Esophagus muscularis mucosa (tissue), 4 donors: ENCODE measurements around the gene SLC35B2. TPM values are rescaled to one million over a fixed set of nuclear protein-coding genes. Genes with fewer than 3 reads are reported as not detected.
A peak's percentile ranks its signal among the peaks of the same experiment; 100 is the strongest.

Source experiments
- DNase-seq: peaks from one replicate; pipeline ENCODE4 v3.0.0-alpha.2; 2017; ENCODE audit errors: extremely low spot score
- H3K27ac ChIP-seq, 4 donors: fragments of 200-600 bp; sonication (generic); replicated peaks in 1 of 4; 1 replicate in 3 of 4; 2 replicates in 1 of 4; pipeline ENCODE4 v1.5.1; 2016 to 2019; ENCODE audit warnings: mild to moderate bottlenecking in 1 of 4
- H3K27me3 ChIP-seq, 4 donors: fragments of 200-600 bp; sonication (generic); one replicate each; pipeline versions ENCODE4 v1.5.1 to v1.6.0; 2016 to 2019
- H3K36me3 ChIP-seq, 4 donors: fragments of 200-600 bp; sonication (generic); one replicate each; pipeline ENCODE4 v1.5.1; 2016 to 2019
- H3K4me1 ChIP-seq, 4 donors: fragments of 200-600 bp; sonication (generic); one replicate each; pipeline ENCODE4 v1.5.1; 2016 to 2019
- H3K4me3 ChIP-seq, 4 donors: fragments of 200-600 bp; sonication (generic); 1 replicate in 2 of 4; 2 replicates in 2 of 4; pipeline ENCODE4 v1.5.1; 2016 to 2019; ENCODE audit warnings: mild to moderate bottlenecking in 4 of 4, moderate library complexity in 1 of 4
- H3K9me3 ChIP-seq, 4 donors: fragments of 200-600 bp; sonication (generic); 1 replicate in 3 of 4; 2 replicates in 1 of 4; pipeline ENCODE4 v1.5.1; 2016 to 2019
- EP300 ChIP-seq: sonication (generic); formaldehyde crosslinking; IDR thresholded peaks from one replicate; pipeline ENCODE4 v1.6.1; 2017; ENCODE audit warnings: antibody characterized with exemption
- POLR2A ChIP-seq: fragments of 450-650 bp; IDR thresholded peaks from one replicate; pipeline ENCODE4 v1.6.1; 2017; ENCODE audit warnings: antibody characterized with exemption, moderate library complexity, mild to moderate bottlenecking, low read depth
- POLR2AphosphoS5 ChIP-seq, 2 donors: sonication (generic); formaldehyde crosslinking; IDR thresholded peaks; one replicate each; pipeline ENCODE4 v1.6.1; 2017; ENCODE audit warnings: antibody characterized with exemption in 2 of 2
- WGBS: methylation state at CpG from one replicate; pipeline ENCODE4 v1.1.5; 2018; 5-methylcytosine and 5-hydroxymethylcytosine counted together
- intact Hi-C: fragments of 100-400 bp; cut with DNase I; formaldehyde crosslinking; loops from one replicate; pipeline ENCODE4 v1.15.1; 2023
- total RNA-seq, 4 donors: library from RNA; depleted of rRNA; stranded (reverse); fragments of >200 nt; gene quantifications; one replicate each; pipeline versions ENCODE4 v1.1.0 to v1.2.1, GENCODE V29; 2016
- TF ChIP-seq, protein P1 (sequence below), 3 experiments: fragments of 200-600 bp in 2 of 3; fragments of 450-650 bp in 1 of 3; sonication (generic) in 2 of 3; IDR thresholded peaks; one replicate each; pipeline ENCODE4 v1.5.1; 2017 to 2019; ENCODE audit warnings: antibody characterized with exemption in 3 of 3, mild to moderate bottlenecking in 2 of 3, moderate library complexity in 1 of 3

SLC35B2 gene
- total RNA-seq, 4 donors from 2014 or later, result 22.8 to 37.9 (median 32.6) TPM

DNA sequence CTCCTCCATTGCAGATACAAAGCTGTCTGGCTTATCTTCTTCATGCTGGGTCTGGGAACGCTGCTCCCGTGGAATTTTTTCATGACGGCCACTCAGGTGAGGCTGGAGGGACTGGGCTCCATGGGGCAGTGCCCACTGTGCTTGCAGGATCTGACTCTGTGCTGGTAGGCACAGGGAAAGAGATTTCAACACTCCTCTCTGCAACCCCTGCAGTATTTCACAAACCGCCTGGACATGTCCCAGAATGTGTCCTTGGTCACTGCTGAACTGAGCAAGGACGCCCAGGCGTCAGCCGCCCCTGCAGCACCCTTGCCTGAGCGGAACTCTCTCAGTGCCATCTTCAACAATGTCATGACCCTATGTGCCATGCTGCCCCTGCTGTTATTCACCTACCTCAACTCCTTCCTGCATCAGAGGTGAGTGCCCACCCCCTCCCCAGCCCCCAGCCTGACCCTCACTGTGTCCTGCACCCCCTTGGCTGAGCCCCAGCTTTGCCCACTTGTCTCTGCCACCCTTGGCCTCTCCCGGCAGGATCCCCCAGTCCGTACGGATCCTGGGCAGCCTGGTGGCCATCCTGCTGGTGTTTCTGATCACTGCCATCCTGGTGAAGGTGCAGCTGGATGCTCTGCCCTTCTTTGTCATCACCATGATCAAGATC, 27.8 kb downstream of the SLC35B2 start:
- no peak for DNase-seq
- Histone ChIP-seq H3K36me3 (peaks cover 10 to 55% (median 38%) of the 10 kb centered on the region in 4 donors), H3K9me3 (no peaks in the 10 kb centered on the region), H3K27ac (peak overlapping the region; percentile 95 to 98 (median 96)), H3K4me3 (no peak overlapping the region), H3K4me1 (peaks cover 95 to 100% (median 100%) of the 10 kb centered on the region in 4 donors), H3K27me3 (no peaks in the 10 kb centered on the region)
- intact Hi-C loops, result no loop called here
- WGBS, result 75% methylated on average over 5 of the region's 11 CpGs
- TF ChIP-seq POLR2AphosphoS5 (IDR thresholded peaks at IDR 0.05) (no peak), POLR2A (no peak), EP300 (no peak)
- TF ChIP-seq, protein P1, sequence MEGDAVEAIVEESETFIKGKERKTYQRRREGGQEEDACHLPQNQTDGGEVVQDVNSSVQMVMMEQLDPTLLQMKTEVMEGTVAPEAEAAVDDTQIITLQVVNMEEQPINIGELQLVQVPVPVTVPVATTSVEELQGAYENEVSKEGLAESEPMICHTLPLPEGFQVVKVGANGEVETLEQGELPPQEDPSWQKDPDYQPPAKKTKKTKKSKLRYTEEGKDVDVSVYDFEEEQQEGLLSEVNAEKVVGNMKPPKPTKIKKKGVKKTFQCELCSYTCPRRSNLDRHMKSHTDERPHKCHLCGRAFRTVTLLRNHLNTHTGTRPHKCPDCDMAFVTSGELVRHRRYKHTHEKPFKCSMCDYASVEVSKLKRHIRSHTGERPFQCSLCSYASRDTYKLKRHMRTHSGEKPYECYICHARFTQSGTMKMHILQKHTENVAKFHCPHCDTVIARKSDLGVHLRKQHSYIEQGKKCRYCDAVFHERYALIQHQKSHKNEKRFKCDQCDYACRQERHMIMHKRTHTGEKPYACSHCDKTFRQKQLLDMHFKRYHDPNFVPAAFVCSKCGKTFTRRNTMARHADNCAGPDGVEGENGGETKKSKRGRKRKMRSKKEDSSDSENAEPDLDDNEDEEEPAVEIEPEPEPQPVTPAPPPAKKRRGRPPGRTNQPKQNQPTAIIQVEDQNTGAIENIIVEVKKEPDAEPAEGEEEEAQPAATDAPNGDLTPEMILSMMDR (IDR thresholded peaks at IDR 0.05), result no peak

DNA sequence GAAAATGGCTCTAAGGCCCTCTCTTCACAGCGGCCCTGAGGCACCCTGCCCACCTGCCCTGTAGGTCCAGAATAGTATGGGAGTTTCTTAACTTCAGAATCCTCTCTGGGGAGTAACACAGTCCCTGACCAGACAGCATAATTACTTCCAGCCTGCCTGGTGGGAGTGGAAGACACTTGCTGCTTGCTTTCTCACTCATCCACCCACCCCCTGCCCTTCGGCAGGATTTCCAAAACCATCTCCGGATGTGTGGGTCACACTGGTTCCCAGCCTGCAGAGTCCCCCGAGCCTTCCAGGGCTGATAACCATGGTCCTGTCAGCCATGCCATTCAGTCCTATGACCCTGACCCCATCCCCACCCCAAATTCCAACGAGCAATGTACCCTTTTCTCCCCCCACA, 28.5 kb downstream of the SLC35B2 start:
- 82% methylated on average over 4 of the region's 5 CpGs for WGBS
- Histone ChIP-seq H3K27me3 (no peaks in the 10 kb centered on the region), H3K4me3 (peak overlapping the region in 2 of 4 donors; percentile 73 to 75), H3K36me3 (peaks cover 10 to 55% (median 38%) of the 10 kb centered on the region in 4 donors), H3K4me1 (peaks cover 95 to 100% (median 100%) of the 10 kb centered on the region in 4 donors), H3K9me3 (no peaks in the 10 kb centered on the region), H3K27ac (peak overlapping the region; percentile 95 to 98 (median 96))
- TF ChIP-seq POLR2AphosphoS5 (IDR thresholded peaks at IDR 0.05), result no peak
- TF ChIP-seq, protein P1 (IDR thresholded peaks at IDR 0.05), result no peak
- no peak for TF ChIP-seq POLR2A
- DNase-seq, result no peak
- intact Hi-C loops, result no loop called here

DNA sequence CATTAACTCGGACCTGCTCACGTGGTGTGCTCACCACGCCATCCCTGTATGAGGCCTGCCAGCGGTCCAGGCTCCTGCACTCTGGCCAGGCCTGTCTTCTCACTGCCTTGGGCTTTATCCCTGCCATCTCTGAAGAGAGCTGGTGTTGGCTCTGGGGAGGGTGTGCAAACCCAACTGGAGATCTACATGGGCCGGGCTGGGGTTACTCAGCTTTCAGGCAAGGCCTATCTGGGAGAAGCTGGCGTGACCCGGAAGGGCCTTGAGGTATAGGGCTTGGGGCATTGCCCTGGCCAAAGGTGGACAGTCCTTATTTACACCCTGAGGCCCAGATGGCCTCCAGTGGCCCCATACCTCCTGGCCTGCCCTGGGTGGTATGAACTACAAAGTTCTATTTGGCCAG, 28.9 kb downstream of the SLC35B2 start:
- peak overlapping the region; percentile 95 to 98 (median 96) for H3K27ac ChIP-seq
- peak overlapping the region in 2 of 4 donors; percentile 73 to 75 for H3K4me3 ChIP-seq
- WGBS, result 88% methylated on average over 7 of the region's 7 CpGs
- no peaks in the 10 kb centered on the region for H3K9me3 ChIP-seq
- DNase-seq, result no peak
- H3K36me3 ChIP-seq, result peaks cover 10 to 53% (median 38%) of the 10 kb centered on the region in 4 donors
- intact Hi-C loops, result no loop called here
- TF ChIP-seq POLR2AphosphoS5 (IDR thresholded peaks at IDR 0.05), result no peak
- no peak for TF ChIP-seq EP300
- no peak for TF ChIP-seq POLR2A
- TF ChIP-seq, protein P1 (IDR thresholded peaks at IDR 0.05), result no peak
- peaks cover 91 to 100% (median 98%) of the 10 kb centered on the region in 4 donors for H3K4me1 ChIP-seq
- H3K27me3 ChIP-seq, result no peaks in the 10 kb centered on the region

DNA sequence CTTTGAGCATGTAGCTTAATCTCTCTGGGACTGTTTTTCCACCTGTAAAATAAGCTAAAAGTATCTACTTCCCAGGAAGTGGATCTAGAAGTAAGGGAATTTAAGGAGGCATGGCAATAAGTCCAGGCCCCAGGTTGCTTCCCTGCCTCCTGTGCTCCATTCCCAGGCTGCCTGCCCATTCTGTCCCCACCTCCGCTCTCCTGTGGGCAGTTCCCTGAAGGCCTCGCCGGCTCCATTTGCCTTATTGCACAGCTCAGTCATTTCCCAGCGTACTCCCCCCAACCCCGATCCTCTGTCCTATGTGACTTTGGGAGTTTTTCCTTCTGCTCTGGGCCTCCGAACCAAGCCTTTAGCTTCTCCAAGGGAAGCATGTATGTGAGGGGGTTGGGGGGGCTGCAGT, 29.3 kb downstream of the SLC35B2 start:
- Histone ChIP-seq H3K4me1 (peaks cover 87 to 100% (median 95%) of the 10 kb centered on the region in 4 donors), H3K9me3 (no peaks in the 10 kb centered on the region), H3K36me3 (peaks cover 10 to 49% (median 37%) of the 10 kb centered on the region in 4 donors), H3K4me3 (peak overlapping the region; percentile 34 to 75 (median 61)), H3K27ac (peak overlapping the region; percentile 95 to 98 (median 96)), H3K27me3 (no peaks in the 10 kb centered on the region)
- intact Hi-C loops, result no loop called here
- TF ChIP-seq, protein P1 (IDR thresholded peaks at IDR 0.05), result no peak
- TF ChIP-seq POLR2A, result no peak
- TF ChIP-seq POLR2AphosphoS5 (IDR thresholded peaks at IDR 0.05), result no peak
- no peak for TF ChIP-seq EP300
- DNase-seq, result no peak
- WGBS, result 65% methylated on average over 6 of the region's 6 CpGs
